Measurements from ENCODE around the gene ANAPC13.
A peak's percentile ranks its signal among the peaks of the same experiment; 100 is the strongest.

Gene ANAPC13

DNA sequence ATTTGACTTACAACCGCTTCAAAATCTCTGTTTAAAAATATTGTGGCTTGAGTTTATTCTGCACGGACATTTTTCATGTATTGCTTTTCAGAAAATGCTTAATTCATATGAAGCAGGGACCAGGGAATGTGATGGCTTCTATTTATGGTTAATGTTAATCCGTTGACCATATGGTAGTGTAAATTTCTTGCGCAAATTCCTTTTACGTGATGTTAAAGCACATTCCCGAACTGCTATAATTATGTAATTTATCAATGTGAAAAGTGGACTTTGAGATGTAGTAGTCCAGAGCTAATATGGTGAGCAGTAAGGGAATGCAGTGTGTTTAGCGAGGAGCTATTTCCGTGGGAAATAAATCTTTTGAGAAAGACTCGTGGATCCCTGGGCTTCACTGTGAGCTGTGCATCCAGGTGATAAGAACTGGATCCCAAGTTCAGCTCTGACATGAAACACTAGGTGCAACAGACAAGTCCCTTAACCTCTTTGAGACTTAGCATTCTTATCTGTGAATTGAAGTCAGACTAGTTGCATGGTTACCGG, 27.3 kb downstream of the ANAPC13 start:
- Histone ChIP-seq H3K36me3 (ENCODE audit: insufficient read depth, low read length) (no peaks in the 10 kb centered on the region), H4K20me1 (ENCODE audit: insufficient read depth, low read length, poor library complexity, severe bottlenecking) (no peaks in the 10 kb centered on the region), H2AFZ (ENCODE audit: low read length) (no peak overlapping the region), H3K4me3 (ENCODE audit: low read length, poor library complexity, severe bottlenecking) (no peak overlapping the region), H3K9ac (ENCODE audit: low read depth, low read length, poor library complexity, severe bottlenecking) (no peak overlapping the region), H3K27me3 (ENCODE audit: insufficient read depth, low read length, poor library complexity, severe bottlenecking) (no peaks in the 10 kb centered on the region), H3K9me2 (replicated peaks; ENCODE audit: low read depth, low read length) (no peaks in the 10 kb centered on the region), H3F3A (ENCODE audit: low read depth) (no peaks in the 10 kb centered on the region), H3K79me2 (ENCODE audit: insufficient read depth, low read length) (no peaks in the 10 kb centered on the region), H3K4me1 (ENCODE audit: insufficient read depth, low read length, poor library complexity, severe bottlenecking) (no peaks in the 10 kb centered on the region), H3K4me2 (ENCODE audit: low read depth, low read length, poor library complexity, severe bottlenecking) (no peak overlapping the region), H3K9me3 (ENCODE audit: insufficient read depth, low read depth, low read length) (no peaks in the 10 kb centered on the region)
- TF ChIP-seq, protein P1, sequence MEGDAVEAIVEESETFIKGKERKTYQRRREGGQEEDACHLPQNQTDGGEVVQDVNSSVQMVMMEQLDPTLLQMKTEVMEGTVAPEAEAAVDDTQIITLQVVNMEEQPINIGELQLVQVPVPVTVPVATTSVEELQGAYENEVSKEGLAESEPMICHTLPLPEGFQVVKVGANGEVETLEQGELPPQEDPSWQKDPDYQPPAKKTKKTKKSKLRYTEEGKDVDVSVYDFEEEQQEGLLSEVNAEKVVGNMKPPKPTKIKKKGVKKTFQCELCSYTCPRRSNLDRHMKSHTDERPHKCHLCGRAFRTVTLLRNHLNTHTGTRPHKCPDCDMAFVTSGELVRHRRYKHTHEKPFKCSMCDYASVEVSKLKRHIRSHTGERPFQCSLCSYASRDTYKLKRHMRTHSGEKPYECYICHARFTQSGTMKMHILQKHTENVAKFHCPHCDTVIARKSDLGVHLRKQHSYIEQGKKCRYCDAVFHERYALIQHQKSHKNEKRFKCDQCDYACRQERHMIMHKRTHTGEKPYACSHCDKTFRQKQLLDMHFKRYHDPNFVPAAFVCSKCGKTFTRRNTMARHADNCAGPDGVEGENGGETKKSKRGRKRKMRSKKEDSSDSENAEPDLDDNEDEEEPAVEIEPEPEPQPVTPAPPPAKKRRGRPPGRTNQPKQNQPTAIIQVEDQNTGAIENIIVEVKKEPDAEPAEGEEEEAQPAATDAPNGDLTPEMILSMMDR (conservative IDR thresholded peaks at IDR 0.05; ENCODE audit: low read length) = no peak

DNA sequence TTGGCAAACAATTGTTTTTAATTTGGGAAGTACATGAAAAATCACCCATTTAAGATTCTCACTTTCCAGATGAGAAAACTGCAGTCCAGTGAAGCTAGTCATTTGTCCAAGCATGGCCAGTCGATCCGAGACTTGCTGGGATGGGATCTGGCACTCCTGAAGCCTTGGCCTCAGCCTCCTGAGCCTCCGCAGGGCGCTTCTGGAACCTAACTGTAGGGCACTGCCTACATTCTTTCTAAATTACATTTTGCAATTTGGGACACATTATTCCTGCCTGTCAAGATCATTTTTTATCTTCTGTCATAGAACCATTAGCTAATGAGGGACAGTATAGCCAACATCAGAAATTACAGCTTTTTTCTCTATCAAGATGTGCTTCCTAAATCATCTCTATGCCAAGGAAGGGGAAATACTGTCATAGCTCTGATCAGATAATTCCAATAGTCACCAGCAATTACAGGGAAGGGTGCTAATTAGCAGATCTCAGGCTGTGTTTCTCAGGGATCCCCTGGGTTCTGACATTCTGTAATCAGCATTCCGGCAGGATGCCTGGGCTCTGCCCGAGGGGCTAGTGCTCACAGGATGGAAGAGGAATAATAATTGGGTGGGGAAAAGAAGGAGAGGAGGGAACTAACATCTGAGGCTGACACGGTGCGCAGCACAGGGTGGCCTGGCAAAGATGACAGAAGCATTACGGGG, 28.3 kb downstream of the ANAPC13 start:
- no peaks in the 10 kb centered on the region for H3F3A ChIP-seq (ENCODE audit: low read depth)
- no peaks in the 10 kb centered on the region for H4K20me1 ChIP-seq (ENCODE audit: insufficient read depth, low read length, poor library complexity, severe bottlenecking)
- H3K79me2 ChIP-seq (ENCODE audit: insufficient read depth, low read length) = no peaks in the 10 kb centered on the region
- H3K9ac ChIP-seq (ENCODE audit: low read depth, low read length, poor library complexity, severe bottlenecking) = no peak overlapping the region
- no peaks in the 10 kb centered on the region for H3K9me3 ChIP-seq (ENCODE audit: insufficient read depth, low read depth, low read length)
- no peak overlapping the region for H2AFZ ChIP-seq (ENCODE audit: low read length)
- no peak overlapping the region for H3K4me2 ChIP-seq (ENCODE audit: low read depth, low read length, poor library complexity, severe bottlenecking)
- H3K9me2 ChIP-seq (replicated peaks; ENCODE audit: low read depth, low read length) = no peaks in the 10 kb centered on the region
- no peak for TF ChIP-seq EZH2phosphoT487 (IDR thresholded peaks at IDR 0.05; ENCODE audit: borderline replicate concordance)
- TF ChIP-seq, protein P1 (conservative IDR thresholded peaks at IDR 0.05; ENCODE audit: low read length) = no peak
- no peak overlapping the region for H3K4me3 ChIP-seq (ENCODE audit: low read length, poor library complexity, severe bottlenecking)
- H3K36me3 ChIP-seq (ENCODE audit: insufficient read depth, low read length) = no peaks in the 10 kb centered on the region
- H3K4me1 ChIP-seq (ENCODE audit: insufficient read depth, low read length, poor library complexity, severe bottlenecking) = no peaks in the 10 kb centered on the region
- no peaks in the 10 kb centered on the region for H3K27me3 ChIP-seq (ENCODE audit: insufficient read depth, low read length, poor library complexity, severe bottlenecking)

DNA sequence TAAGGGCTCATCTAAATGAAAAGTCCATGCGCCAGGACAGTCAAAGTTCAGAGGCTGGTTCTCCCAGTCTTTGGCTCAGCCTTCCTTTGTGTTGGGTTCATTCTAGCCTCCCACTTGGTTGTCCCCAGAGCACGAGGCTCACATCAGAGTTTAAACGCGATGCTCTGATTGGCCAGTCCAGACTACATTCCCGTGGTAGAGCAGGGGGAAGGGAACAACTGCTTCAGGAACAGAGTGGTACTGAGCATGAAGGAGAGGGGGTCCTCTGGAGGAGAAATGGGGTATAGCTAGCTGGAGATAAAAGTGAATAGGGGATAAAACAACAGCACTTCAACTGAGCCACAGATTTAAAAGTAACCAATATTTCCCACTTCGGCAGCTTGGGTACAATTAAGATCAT, 32.2 kb downstream of the ANAPC13 start:
- H2AFZ ChIP-seq (ENCODE audit: low read length) = no peak overlapping the region
- H3K9me2 ChIP-seq (replicated peaks; ENCODE audit: low read depth, low read length) = no peaks in the 10 kb centered on the region
- TF ChIP-seq, protein P1 (conservative IDR thresholded peaks at IDR 0.05; ENCODE audit: low read length) = peak; percentile 64
- no peak for TF ChIP-seq EZH2phosphoT487 (IDR thresholded peaks at IDR 0.05; ENCODE audit: borderline replicate concordance)
- H3K9ac ChIP-seq (ENCODE audit: low read depth, low read length, poor library complexity, severe bottlenecking) = no peak overlapping the region
- H3K79me2 ChIP-seq (ENCODE audit: insufficient read depth, low read length) = no peaks in the 10 kb centered on the region
- H3F3A ChIP-seq (ENCODE audit: low read depth) = no peaks in the 10 kb centered on the region
- H3K4me3 ChIP-seq (ENCODE audit: low read length, poor library complexity, severe bottlenecking) = no peak overlapping the region
- H3K4me2 ChIP-seq (ENCODE audit: low read depth, low read length, poor library complexity, severe bottlenecking) = no peak overlapping the region
- H3K27me3 ChIP-seq (ENCODE audit: insufficient read depth, low read length, poor library complexity, severe bottlenecking) = no peaks in the 10 kb centered on the region
- H3K9me3 ChIP-seq (ENCODE audit: insufficient read depth, low read depth, low read length) = no peaks in the 10 kb centered on the region
- H3K4me1 ChIP-seq (ENCODE audit: insufficient read depth, low read length, poor library complexity, severe bottlenecking) = peaks cover 7% of the 10 kb centered on the region
- H4K20me1 ChIP-seq (ENCODE audit: insufficient read depth, low read length, poor library complexity, severe bottlenecking) = no peaks in the 10 kb centered on the region
- H3K36me3 ChIP-seq (ENCODE audit: insufficient read depth, low read length) = no peaks in the 10 kb centered on the region
